HG03108 (cell line): ENCODE measurements around the gene CDKL1.

Source experiments
- ATAC-seq: cut with Tn5 transposase; IDR thresholded peaks from one replicate; pipeline ENCODE4 v1.9.1; 2021; ENCODE audit warnings: moderate library complexity; ENCODE audit not compliant: unreplicated experiment

The CDKL1 gene

GRCh38 chr14:50396631-50397389, at the start of gene CDKL1:
TSS of gene CDKL1 (minus strand) at chr14:50396881. CDS start at chr14:50395868, 1,013 bp downstream.
- peak; percentile 51 for ATAC-seq

- ATAC-seq, result no peak
Measured at GRCh38 chr14:50434528-50434927, 37.8 kb upstream of the CDKL1 start.

GRCh38 chr14:50432131-50432530, 35.5 kb upstream of the CDKL1 start:
- no peak for ATAC-seq

- ATAC-seq, result no peak
Measured at GRCh38 chr14:50425816-50426215, 29.1 kb upstream of the CDKL1 start.

GRCh38 chr14:50425105-50425504, 28.4 kb upstream of the CDKL1 start:
- ATAC-seq, result no peak

- no peak for ATAC-seq
Measured at GRCh38 chr14:50423529-50423928, 26.8 kb upstream of the CDKL1 start.

GRCh38 chr14:50421499-50421898, 24.8 kb upstream of the CDKL1 start:
- no peak for ATAC-seq

- ATAC-seq, result no peak
Measured at GRCh38 chr14:50417853-50418252, 21.2 kb upstream of the CDKL1 start.

- no peak for ATAC-seq
Measured at GRCh38 chr14:50410921-50411320, 14.2 kb upstream of the CDKL1 start.

- ATAC-seq, result no peak
Measured at GRCh38 chr14:50410071-50410470, 13.4 kb upstream of the CDKL1 start.

GRCh38 chr14:50407111-50407812, 10.6 kb upstream of the CDKL1 start:
- ATAC-seq, result no peak

GRCh38 chr14:50403419-50403818, 6.7 kb upstream of the CDKL1 start:
- ATAC-seq, result no peak

GRCh38 chr14:50402965-50403364, 6.3 kb upstream of the CDKL1 start:
- ATAC-seq, result no peak

- ATAC-seq, result no peak
Measured at GRCh38 chr14:50400461-50400860, 3.8 kb upstream of the CDKL1 start.

GRCh38 chr14:50399251-50400032, 2.8 kb upstream of the CDKL1 start:
- no peak for ATAC-seq

GRCh38 chr14:50398189-50398580, 1.5 kb upstream of the CDKL1 start:
- no peak for ATAC-seq

GRCh38 chr14:50397390-50398188, 908 bp upstream of the CDKL1 start:
- ATAC-seq, result no peak

GRCh38 chr14:50395448-50395847, 1.2 kb downstream of the CDKL1 start:
- no peak for ATAC-seq

- no peak for ATAC-seq
Measured at GRCh38 chr14:50394713-50395112, 2.0 kb downstream of the CDKL1 start.

- ATAC-seq, result no peak
Measured at GRCh38 chr14:50389668-50390441, 6.8 kb downstream of the CDKL1 start.
